Panc1 (cell line): ENCODE measurements around the gene VTI1A. TPM values are rescaled to one million over a fixed set of nuclear protein-coding genes. Genes with fewer than 3 reads are reported as not detected.

ENCODE experiments used
- ATAC-seq: fragments of 200-7000 bp; cut with Tn5 transposase; 2 replicates; pipeline ENCODE4 v1.9.1; 2020; ENCODE audit warnings: mild to moderate bottlenecking, moderate library complexity
- BruUV-seq: library from RNA; stranded (reverse); fragments of 400-500 nt; replicated peaks from 2 replicates; lab custom pipeline; 2021; lab: Mats Ljungman, UMichigan
- CTCF ChIA-PET: fragments of 300-600 bp; sonication (Branson Sonifier 250); formaldehyde crosslinking; loops from one replicate; lab custom pipeline; 2022; ENCODE audit warnings: antibody characterized with exemption; lab: Charles Lee
- POLR2A ChIA-PET: fragments of 300-600 bp; sonication (Branson Sonifier 250); formaldehyde crosslinking; loops from one replicate; lab custom pipeline; 2022; ENCODE audit warnings: antibody characterized with exemption; lab: Charles Lee
- DNase-seq: peaks from one replicate; pipeline ENCODE4 v3.0.0-alpha.2; 2010; ENCODE audit warnings: low read depth, low spot score
- H3K27ac ChIP-seq: 2 replicates; pipeline ENCODE4 v1.5.1; 2011; ENCODE audit warnings: mild to moderate bottlenecking, low read length, inconsistent platforms
- H3K27me3 ChIP-seq: fragments of 200-500 bp; sonication (Bioruptor generic); 2 replicates; pipeline ENCODE4 v1.6.0; 2014; ENCODE audit warnings: low read length, inconsistent platforms; ENCODE audit not compliant: control insufficient read depth, insufficient read depth
- H3K36me3 ChIP-seq: fragments of 200-500 bp; sonication (Bioruptor generic); 2 replicates; pipeline ENCODE4 v1.5.1; 2014; ENCODE audit warnings: inconsistent platforms, mild to moderate bottlenecking, low read length, moderate library complexity; ENCODE audit not compliant: control insufficient read depth, insufficient read depth
- H3K4me1 ChIP-seq: 2 replicates; pipeline ENCODE4 v1.5.1; 2011; ENCODE audit warnings: inconsistent platforms, mild to moderate bottlenecking, low read length, moderate library complexity; ENCODE audit not compliant: control insufficient read depth, insufficient read depth
- H3K4me3 ChIP-seq, 2 experiments: 2 replicates each; pipeline ENCODE4 v1.5.1; 2011 to 2012; ENCODE audit warnings: low read depth in 2 of 2, low read length in 2 of 2, mild to moderate bottlenecking in 2 of 2, inconsistent platforms in 1 of 2, moderate library complexity in 1 of 2
- H3K9me3 ChIP-seq: fragments of 200-500 bp; sonication (Bioruptor generic); 2 replicates; pipeline ENCODE4 v1.5.1; 2014; ENCODE audit warnings: low read depth, mild to moderate bottlenecking, inconsistent platforms, low read length, moderate library complexity; ENCODE audit not compliant: control insufficient read depth, insufficient read depth
- POLR2AphosphoS5 ChIP-seq: IDR thresholded peaks from 2 replicates; pipeline ENCODE4 v1.6.1; 2012; ENCODE audit warnings: mild to moderate bottlenecking, low read depth, low read length, moderate library complexity
- SIN3A ChIP-seq: IDR thresholded peaks from 2 replicates; pipeline ENCODE4 v1.6.1; 2012; ENCODE audit warnings: low read depth, mild to moderate bottlenecking, low read length, moderate library complexity, borderline replicate concordance; ENCODE audit not compliant: insufficient read depth
- TCF7L2 ChIP-seq: IDR thresholded peaks from 2 replicates; pipeline ENCODE4 v1.6.1; 2011; ENCODE audit warnings: mild to moderate bottlenecking, low read depth, low read length, inconsistent platforms
- in situ Hi-C: cut with HindIII; loops from 2 replicates; pipeline ENCODE4 v1.10.0; 2016; ENCODE audit warnings: low sequenced_read_pairs, low pct_unique_long_range_greater_than_20kb
- intact Hi-C: fragments of 100-400 bp; cut with micrococcal nuclease; formaldehyde crosslinking; loops from one replicate; pipeline ENCODE4 v1.10.0; 2022; ENCODE audit not compliant: unreplicated experiment
- total RNA-seq: library from RNA; stranded (reverse); gene quantifications from one replicate; pipeline ENCODE4 v1.2.1, GENCODE V29; 2021; ENCODE audit not compliant: unreplicated experiment
- TF ChIP-seq, protein P1 (sequence below): fragments of 450-650 bp; IDR thresholded peaks from 2 replicates; pipeline ENCODE4 v1.5.1; 2017; ENCODE audit warnings: mild to moderate bottlenecking
- TF ChIP-seq, protein P2 (sequence below), 2 experiments: IDR thresholded peaks; 2 replicates each; pipeline ENCODE4 v1.6.1; 2011 to 2012; ENCODE audit warnings: low read depth in 2 of 2, control low read depth in 1 of 2, low read length in 1 of 2, mild to moderate bottlenecking in 1 of 2, moderate library complexity in 1 of 2; ENCODE audit not compliant: insufficient read depth in 1 of 2

Gene VTI1A
- total RNA-seq, 1 experiment from 2014 or later = 36.3 TPM

DNA sequence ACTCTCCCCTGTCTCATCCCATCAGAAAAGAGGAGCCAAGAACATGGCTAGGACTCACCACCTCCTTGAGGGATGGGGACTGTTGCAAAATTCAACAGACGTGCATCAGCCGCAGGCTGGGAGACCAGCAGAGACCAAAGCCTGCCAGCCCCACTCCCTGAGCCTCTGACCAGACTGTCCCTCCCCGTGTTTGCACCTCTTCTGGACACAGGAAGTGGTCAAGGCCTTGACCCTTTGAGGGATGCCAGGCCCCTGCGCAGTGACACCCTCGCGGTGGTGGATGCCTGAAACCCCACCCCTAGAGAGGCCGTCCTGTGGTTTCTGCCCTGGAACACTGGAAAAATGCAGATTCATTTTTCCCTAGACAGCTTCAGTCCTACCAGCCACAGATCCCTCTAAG, 374.6 kb downstream of the VTI1A start:
- H3K9me3 ChIP-seq = no peaks in the 10 kb centered on the region
- 0 out of 2 replicates have a peak overlapping the region, but pooled peaks have one; percentile 20 for H3K27ac ChIP-seq
- no peak for DNase-seq
- TF ChIP-seq, protein P1, sequence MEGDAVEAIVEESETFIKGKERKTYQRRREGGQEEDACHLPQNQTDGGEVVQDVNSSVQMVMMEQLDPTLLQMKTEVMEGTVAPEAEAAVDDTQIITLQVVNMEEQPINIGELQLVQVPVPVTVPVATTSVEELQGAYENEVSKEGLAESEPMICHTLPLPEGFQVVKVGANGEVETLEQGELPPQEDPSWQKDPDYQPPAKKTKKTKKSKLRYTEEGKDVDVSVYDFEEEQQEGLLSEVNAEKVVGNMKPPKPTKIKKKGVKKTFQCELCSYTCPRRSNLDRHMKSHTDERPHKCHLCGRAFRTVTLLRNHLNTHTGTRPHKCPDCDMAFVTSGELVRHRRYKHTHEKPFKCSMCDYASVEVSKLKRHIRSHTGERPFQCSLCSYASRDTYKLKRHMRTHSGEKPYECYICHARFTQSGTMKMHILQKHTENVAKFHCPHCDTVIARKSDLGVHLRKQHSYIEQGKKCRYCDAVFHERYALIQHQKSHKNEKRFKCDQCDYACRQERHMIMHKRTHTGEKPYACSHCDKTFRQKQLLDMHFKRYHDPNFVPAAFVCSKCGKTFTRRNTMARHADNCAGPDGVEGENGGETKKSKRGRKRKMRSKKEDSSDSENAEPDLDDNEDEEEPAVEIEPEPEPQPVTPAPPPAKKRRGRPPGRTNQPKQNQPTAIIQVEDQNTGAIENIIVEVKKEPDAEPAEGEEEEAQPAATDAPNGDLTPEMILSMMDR = no peak
- TF ChIP-seq, protein P2, sequence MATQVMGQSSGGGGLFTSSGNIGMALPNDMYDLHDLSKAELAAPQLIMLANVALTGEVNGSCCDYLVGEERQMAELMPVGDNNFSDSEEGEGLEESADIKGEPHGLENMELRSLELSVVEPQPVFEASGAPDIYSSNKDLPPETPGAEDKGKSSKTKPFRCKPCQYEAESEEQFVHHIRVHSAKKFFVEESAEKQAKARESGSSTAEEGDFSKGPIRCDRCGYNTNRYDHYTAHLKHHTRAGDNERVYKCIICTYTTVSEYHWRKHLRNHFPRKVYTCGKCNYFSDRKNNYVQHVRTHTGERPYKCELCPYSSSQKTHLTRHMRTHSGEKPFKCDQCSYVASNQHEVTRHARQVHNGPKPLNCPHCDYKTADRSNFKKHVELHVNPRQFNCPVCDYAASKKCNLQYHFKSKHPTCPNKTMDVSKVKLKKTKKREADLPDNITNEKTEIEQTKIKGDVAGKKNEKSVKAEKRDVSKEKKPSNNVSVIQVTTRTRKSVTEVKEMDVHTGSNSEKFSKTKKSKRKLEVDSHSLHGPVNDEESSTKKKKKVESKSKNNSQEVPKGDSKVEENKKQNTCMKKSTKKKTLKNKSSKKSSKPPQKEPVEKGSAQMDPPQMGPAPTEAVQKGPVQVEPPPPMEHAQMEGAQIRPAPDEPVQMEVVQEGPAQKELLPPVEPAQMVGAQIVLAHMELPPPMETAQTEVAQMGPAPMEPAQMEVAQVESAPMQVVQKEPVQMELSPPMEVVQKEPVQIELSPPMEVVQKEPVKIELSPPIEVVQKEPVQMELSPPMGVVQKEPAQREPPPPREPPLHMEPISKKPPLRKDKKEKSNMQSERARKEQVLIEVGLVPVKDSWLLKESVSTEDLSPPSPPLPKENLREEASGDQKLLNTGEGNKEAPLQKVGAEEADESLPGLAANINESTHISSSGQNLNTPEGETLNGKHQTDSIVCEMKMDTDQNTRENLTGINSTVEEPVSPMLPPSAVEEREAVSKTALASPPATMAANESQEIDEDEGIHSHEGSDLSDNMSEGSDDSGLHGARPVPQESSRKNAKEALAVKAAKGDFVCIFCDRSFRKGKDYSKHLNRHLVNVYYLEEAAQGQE (IDR thresholded peaks at IDR 0.05; ENCODE audit: insufficient read depth in 1 of 2, low read depth in 2 of 2, low read length in 1 of 2) = no peak
- TF ChIP-seq SIN3A = no peak
- no peak for TF ChIP-seq POLR2AphosphoS5
- no peak for TF ChIP-seq TCF7L2
- no TSS peak for BruUV-seq
- no peaks in the 10 kb centered on the region for H3K36me3 ChIP-seq
- ChIA-PET CTCF (no interaction called here), POLR2A (no interaction called here)
- H3K4me1 ChIP-seq = no peaks in the 10 kb centered on the region
- intact Hi-C loops = no loop called here
- no peak overlapping the region for H3K4me3 ChIP-seq
- no peak for ATAC-seq
- in situ Hi-C loops = no loop called here
- no peaks in the 10 kb centered on the region for H3K27me3 ChIP-seq

DNA sequence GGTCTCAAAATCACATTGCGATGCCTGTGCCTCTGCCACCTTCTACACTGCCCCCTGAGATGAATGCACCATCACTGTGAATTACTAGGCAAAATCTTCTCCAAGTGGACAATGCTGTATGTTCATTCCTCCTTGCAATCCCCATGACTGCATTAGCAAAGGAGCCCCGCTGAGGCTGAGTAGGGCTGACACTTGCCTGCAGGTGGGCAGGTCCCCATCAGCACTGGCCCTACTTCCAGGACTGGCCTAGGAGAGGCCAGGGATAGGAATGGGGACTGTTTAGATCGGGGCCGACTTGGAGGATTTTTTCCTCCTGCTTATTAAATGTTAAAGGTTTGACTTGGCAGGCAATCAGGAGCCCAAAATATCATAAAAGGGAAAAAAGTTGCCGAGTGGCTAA, 376.0 kb downstream of the VTI1A start:
- ATAC-seq (no peak; the same call in 1 of the 2 replicates), DNase-seq (no peak)
- H3K36me3 ChIP-seq = no peaks in the 10 kb centered on the region
- intact Hi-C loops = no loop called here
- H3K9me3 ChIP-seq = no peaks in the 10 kb centered on the region
- ChIA-PET CTCF (no interaction called here), POLR2A (no interaction called here)
- H3K4me1 ChIP-seq = no peaks in the 10 kb centered on the region
- H3K27ac ChIP-seq = no peak overlapping the region
- in situ Hi-C loops = no loop called here
- BruUV-seq = no TSS peak
- no peak overlapping the region for H3K4me3 ChIP-seq
- no peaks in the 10 kb centered on the region for H3K27me3 ChIP-seq
- TF ChIP-seq, protein P1 = no peak
- TF ChIP-seq POLR2AphosphoS5 = no peak
- TF ChIP-seq, protein P2 (IDR thresholded peaks at IDR 0.05; ENCODE audit: insufficient read depth in 1 of 2, low read depth in 2 of 2, low read length in 1 of 2) = no peak
- TF ChIP-seq TCF7L2 = no peak
- TF ChIP-seq SIN3A = no peak
